OCI-M1 (cell line): ENCODE data around the gene TMEFF1.
"Not testable (repeated sequence)": the region's sequence is repeated elsewhere in the genome, so short reads cannot be mapped to it uniquely, and the experiment has no call there.

Experiments used
- DNase-seq: peaks from one replicate; lab custom pipeline; 2025; lab: John Stamatoyannopoulos, UW

TMEFF1 gene

DNA sequence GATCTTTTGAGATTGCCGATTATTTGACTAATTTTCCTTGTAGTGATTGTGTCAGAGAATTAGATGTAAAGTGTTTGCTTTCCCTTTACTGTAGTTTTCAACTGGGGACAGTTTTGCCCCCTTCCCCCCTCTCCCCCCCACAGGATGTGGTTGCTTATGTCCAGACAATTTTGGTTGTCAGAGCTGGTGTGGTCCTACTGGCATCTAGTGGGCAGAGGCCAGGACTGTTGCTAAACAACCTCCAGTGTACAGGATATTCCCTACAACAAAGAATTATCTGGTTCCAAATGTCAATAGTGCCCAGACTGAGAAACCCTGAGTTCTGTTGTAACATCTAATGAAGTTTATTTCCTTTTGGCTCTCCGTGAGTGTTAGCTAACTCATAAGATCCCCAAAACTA, 20.0 kb downstream of the TMEFF1 start:
- peak; percentile 44 for DNase-seq

DNA sequence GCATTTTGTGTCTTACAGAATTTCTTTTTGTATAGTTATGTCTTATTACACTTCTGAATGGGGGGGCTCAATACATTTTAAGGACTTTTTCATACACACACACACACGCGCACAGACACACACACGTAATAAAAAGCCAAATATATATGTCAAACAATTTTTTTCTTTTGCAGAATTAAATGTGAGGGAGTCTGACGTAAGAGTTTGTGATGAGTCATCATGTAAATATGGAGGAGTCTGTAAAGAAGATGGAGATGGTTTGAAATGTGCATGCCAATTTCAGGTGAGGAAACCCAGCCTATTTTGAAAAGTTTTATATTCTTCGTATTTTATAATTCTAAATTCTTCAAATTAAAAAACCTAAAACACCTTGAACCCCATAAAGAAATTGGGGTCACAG, 25.6 kb downstream of the TMEFF1 start:
- DNase-seq: peak; percentile 38

DNA sequence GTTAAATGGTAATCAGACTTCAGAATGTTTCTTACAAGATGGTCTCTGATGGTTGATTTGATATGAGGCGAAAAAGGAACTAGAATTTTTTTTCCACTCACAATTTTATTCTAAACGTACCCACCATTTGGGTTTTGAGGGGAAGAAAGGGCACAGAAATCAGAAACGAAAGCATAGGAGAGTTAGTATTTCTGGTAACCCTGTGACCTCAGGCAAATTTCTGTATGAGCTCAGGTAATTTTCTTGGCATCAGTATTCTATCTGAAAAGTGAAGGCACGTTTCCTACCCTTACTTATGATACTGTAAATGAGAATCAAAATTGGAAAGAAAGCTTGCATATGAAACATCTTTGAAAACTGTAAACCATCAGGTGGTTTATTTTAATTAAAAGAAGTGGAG, 26.5 kb downstream of the TMEFF1 start:
- peak; percentile 66 for DNase-seq

DNA sequence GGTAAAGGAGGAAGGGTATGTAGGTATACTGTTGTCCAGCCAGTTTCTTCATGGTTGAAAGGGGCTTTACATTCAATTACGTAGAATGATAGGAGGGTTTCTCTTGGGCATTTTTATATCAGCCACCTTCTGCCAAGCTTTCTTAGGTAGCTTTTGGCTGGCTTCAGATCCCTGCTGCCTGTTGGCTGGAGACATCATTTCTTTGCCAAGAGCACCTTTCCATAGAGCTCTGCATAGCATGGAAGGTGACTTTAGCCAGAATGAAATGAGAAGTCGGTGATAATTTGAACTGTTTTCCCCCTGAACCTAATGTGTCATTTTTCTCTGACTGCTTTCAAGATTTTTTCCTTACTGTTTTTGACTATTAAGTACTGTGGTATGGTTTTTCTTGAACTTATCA, 26.9 kb downstream of the TMEFF1 start:
- DNase-seq: no peak

DNA sequence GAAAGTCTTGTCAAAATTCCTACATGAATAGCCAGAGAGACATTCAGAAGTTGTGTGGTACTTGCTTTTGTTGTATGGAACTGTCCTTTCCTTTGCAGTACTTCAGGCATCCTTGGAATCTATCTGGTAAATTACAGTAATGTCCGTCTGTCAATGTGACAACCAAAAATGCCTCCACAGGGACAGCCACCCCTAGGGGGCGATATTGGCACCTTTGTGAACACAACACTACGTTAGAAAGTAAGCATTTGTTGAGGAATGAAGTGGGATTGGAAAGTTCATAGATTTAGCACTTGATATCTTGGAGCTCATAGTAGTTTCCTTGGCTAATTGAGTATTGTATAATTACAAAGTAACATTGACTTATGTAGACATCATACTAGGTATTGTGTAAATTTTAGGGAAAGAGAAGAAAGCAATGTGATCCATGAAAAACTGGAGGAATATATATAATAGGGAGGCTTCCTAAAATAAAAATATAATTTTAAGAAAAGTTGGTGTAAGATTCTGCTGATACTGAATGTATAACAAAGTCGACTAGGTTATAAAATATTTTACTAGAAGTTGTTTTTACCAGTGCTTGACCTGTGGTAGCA, 32.7 kb downstream of the TMEFF1 start:
- DNase-seq: peak; percentile 89

DNA sequence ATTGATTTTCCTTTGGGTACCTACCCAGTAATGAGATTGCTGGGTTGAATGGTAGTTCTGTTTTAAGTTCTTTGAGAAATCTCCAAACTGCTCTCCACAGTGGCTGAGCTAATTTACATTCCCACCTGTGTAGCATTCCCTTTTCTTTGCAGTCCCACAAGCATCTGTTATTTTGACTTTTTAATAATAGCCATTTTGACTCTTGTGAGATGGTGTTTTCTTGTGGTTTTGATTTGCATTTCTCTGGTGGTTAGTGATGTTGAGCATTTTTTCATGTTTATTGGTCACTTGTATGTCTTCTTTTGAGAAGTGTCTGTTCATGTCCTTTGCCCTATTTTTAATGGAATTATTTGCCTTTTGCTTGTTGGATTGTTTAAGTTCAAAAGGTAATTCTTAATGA, 34.4 kb downstream of the TMEFF1 start:
- not testable (repeated sequence) for DNase-seq

DNA sequence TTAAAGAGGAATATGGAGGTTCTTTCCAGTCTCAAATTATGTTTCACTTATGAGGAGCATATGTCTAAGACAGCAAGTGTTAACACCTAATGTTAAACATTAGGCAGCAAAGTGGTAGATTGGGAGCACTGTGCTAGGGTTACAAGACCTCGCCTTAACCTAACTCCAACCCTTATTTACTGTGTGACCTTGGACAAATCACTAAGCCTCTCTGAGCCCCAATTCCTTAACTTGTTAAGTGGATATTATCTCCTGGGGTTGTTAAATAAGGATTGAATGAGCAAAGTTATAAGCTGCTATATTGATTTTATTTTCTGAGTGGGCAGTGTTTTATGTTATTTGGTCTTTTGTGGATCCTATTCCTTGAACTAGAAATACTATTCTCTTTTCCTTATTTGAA, 38.3 kb downstream of the TMEFF1 start:
- no peak for DNase-seq

DNA sequence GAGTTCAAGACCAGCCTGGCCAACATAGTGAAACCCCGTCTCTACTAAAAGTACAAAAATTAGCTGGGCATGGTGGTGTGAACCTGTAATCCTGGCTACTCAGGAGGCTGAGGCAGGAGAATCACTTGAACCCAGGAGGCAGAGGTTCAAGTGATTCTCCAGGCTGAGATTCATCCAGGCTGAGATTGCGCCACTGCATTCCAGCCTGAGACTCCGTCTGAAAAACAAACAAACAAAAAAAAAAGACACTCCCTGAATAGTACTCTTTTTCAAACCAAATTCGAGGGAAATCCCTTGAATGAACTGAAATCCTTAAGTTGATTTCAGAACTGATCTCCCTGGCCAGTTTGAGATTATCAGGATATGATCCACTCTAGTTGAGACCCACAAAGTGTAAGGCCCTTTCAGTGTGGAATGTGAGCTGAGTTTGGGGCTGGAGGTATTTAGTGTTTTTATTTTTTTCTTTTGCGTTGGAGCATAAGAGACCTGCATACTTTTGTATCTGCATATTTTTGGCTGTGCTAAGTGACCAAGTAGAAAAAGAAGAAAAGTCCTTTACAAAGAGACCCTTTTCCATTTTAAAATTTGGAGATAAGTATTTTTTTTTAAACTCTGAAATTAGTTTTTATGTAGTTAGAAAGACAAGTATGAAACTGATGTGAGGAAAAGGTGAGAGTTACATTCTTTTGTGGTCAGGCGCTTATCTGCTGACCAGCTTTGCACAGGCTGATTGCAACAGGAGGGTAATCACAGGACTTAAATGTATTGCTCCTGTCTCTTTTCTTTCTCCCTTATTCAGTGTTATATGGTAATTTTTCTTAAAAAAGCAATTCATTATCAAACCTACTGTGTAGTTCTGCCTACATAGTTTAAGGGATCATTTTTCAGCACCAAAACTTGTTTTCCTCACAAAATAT, 42.9 kb downstream of the TMEFF1 start:
- DNase-seq: peak; percentile 62

DNA sequence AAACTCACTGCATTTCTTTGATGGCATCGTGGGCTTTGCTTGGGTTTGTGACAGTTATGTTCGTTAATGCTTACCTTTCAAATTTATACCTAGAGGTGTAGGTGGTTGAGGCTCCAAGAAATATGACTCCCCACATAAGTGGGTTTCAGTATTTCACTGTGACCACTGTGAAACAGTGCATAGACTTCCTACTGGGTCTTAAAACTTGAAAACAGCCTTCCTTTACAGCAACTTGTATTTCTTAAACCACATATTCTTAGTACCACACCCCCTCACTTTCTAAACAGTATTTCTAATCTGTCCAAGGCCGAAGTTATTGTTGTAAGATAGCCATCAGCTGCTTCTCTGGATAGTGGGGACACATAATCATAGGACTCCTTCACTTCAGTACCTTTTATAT, 48.3 kb downstream of the TMEFF1 start:
- peak; percentile 10 for DNase-seq

DNA sequence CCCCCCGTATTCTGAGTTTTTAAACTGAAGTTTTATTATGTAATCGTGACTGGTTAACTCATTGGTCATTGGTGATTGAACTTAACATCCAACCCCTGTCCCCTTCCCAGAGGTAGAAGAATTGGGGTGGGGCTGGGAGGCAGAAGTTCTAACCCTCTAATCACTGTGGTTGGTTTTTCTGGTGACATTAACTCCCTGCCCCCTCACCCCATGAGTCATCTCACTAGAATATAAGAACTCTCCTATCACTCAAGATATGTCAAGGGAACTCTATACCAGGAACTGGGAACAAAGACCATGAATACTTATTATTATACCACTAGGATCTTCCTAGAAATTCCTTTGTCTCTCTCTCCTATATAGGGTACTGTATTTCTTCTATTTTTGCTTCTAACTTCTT, 52.6 kb downstream of the TMEFF1 start:
- peak; percentile 68 for DNase-seq

DNA sequence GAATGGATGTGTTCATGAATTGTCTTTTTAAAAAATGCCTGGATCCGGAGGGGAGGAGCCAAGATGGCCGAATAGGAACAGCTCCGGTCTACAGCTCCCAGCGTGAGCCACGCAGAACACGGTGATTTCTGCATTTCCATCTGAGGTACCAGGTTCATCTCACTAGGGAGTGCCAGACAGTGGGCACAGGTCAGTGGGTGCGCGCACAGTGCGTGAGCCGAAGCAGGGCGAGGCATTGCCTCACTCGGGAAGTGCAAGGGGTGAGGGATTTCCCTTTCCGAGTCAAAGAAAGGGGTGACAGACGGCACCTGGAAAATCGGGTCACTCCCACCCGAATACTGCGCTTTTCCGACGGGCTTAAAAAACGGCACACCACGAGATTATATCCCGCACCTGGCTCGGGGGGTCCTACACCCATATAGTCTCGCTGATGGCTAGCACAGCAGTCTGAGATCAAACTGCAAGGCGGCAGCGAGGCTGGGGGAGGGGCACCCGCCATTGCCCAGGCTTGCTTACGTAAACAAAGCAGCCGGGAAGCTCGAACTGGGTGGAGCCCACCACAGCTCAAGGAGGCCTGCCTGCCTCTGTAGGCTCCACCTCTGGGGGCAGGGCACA, 54.3 kb downstream of the TMEFF1 start:
- not testable (repeated sequence) for DNase-seq

DNA sequence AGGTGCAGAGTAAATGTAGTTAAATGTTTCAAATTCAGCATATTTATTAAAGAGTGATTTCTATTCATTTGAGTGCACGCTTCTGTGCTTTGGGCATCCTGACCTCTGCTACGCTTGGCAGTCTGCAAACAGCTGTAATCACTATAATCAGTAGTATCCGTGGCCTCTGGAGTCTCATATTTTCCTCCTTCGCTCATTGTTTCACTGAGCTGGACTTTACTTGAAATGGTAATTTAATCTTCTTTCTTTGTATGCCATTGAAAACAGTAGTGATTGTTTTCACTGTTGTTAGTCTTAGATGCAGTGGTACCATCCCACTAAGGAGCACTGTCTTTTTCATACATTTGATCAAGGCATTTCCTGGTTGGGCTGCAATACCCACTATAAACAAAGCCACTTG, 61.5 kb downstream of the TMEFF1 start:
- DNase-seq: no peak

DNA sequence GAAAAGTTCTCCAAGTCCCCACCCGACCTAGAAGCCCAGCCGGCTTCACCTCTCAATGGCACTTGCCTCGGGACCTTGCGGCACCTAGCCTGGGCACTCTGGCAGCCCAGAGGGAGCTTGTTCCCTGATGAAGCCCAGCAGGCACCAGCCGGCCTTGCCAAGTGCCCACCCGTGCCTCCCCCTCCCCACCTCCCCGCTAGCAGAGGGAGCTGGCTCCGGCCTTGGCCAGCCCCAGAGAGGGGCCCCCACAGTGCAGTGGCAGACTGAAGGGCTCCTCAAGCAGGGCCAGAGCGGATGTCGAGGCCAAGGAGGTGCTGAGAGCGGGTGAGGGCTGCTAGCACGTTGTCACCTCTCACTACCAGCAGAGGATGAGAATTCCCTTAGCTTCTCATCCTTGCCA, 67.4 kb downstream of the TMEFF1 start:
- DNase-seq: no peak

DNA sequence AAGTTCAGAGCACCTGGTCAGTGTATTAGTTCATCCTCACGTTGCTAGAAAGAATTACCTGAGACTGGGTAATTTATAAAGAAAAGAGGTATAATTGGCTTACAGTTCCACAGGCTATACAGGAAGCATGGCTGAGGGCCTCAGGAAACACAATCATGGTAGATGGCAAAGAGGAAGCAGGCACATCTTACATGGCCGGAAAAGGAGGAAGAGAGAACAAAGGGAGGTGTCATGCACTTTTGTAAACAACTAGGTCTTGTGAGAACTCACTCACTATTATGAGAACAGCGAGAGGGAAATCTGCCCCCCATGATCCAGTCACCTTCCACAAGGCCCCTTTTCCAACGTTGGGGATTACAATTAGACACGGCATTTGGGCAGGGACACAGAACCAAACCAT, 76.1 kb downstream of the TMEFF1 start:
- no peak for DNase-seq

DNA sequence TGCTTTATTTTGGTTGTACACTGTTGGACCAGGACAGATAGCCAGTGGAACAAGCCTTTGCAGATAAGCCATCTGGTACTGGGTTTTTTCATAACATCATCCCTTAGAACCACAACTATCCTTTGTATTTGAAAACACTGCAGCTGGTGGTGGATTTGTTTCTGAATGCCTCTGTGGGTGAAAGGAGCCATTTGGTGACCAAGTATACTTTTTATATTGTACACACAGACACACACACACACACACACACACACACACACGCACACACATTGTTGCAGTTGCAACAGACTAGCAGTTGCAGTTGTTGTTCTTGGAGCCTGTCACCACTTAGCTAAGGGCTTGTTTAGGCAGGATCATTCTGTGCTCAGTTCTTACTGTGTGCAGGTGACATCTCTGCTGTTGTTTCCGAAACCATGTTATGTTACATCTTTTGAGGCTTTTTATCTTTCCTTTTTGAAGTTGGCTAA, 82.0 kb downstream of the TMEFF1 start:
- no peak for DNase-seq

DNA sequence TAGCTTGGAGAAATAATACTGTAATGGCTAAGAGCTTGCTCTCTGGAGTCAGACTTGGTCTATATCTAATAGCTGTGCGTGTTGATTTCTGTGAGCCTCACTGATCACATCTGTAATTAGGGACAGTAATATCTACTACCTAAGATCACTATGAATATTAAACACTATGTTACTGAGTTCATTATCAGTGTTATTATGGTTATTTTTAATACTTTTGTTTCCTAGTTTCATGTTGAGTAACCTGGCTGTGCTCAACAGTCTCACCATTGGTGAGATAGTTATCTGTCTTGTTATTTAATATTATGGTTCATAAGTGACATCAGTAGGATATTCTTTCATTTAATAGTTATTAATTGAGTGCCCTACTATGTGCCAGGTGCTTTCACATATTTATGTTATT, 82.5 kb downstream of the TMEFF1 start:
- no peak for DNase-seq

DNA sequence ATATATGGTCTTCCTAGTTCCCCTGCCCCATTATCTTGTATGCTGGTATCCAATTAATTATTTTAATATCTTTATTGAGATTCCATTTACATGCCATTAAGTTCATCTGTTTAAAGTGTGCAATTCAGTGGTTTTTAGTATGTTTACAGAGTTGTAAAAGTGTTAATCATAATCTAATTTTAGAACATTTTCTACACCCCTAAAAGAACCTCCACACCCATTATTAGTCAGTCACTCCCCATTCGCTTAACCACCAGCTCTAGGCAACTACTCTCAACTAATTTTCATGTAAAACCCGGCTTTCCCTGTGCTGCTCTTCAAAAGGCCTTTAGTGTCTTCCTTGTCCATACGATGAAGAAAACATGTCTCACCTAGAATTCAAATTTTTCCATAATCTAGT, 84.1 kb downstream of the TMEFF1 start:
- no peak for DNase-seq

DNA sequence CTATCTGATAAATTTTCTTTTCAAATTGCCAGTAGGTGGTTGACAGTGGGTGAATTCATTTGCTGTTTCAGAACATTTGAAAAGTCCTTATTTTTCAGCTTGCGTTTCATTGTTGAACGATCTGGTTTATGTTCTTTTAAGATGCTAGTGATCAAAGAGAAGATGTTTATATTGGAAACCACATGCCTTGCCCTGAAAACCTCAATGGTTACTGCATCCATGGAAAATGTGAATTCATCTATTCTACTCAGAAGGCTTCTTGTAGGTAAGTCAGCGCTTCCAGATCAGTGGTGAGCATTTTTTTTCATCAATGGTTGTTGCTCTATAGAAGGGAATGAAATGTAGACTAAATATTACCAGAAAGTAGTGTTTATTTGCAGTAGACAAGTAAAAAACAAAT, 88.3 kb downstream of the TMEFF1 start:
- DNase-seq: no peak

DNA sequence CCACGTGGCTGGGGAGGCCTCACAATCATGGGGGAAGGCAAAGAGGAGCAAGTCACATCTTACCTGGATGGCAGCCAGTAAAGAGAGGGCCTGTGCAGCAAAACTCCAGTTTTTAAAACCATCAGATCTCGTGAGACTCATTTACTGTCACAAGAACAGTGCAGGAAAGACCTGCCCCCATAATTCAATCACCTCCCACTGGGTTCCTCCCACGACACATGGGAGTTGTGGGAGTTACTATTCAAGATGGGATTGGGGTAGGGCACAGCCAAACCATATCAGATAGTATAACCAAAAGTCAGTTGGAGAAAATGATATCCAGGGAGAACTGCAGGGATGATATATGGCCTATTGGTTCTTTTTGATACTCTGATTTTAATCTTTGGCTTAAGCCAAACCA, 94.9 kb downstream of the TMEFF1 start:
- DNase-seq: peak; percentile 52

DNA sequence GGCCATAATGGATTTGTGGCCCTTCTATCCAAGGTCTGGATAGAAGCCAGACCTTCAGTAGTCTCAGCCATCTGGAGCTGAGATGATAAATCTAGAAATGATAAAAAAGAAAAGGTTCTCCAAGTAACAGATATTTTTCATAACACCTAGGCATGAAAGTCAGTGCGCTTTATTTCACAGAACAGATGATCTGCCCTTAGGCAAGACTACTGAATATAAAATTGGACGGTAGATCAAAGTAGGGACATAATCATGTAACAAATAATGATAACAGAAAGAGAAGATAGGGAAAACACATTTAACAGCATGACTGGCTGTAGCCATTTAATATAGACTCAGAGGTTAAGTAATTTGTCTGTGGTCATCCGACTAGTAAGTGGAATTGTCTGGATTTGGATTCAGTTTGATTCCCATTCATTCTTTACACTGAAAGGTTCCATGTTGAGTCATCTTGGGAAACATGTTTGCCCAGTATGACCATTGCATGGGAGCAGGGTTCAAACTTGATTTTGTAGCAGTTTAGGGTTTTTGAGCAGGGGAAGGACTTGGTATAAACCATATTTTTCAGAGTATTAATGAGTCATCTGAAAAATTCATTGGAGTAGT, 100.8 kb downstream of the TMEFF1 start:
- no peak for DNase-seq

DNA sequence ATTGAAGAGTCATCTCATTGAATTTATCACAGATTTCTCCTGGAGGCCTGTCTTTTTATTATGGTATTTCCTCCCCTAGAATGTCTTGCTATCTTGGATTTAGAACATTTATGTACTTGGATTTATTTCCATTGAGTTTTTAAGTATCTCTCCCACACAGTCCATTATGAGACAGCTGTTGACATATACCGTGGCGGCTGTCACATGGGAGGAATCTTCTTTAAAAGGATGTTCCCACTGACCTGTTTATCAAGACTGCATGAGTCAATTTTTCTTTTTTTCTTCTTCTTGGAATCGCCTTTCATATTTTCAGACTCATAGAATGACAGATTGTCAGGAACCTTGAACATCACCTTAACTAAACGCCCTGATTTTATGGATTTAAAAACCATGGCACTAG, 102.1 kb downstream of the TMEFF1 start:
- DNase-seq: no peak

DNA sequence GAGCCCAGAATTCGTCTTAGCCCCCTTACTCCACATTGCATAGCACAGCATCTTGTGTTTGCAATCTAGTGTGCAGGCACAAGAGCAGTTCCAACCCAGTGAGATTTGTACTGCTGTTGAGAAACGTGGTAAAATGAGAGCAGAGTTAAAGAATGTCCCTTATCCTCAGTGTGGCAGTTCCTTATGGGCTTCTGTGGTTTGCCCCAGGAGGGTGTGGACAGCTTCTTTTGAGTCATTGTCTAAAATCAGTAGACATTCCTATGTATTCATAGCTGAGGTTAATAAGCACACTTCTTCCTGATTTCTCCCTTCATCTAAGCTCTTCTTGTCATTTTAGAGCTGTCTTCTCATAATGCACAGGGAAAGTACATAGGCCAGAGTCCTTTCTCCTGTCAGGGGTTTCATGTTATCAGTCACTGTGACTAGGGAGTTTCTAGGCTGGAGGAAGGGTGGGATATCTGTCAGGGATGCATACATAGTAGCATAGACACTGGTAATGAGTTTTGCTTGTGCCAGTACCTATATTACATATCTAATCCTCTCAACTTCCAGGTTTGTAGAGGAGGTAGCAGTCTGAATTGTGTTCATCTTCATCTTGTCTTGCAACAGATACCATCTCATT, 102.9 kb downstream of the TMEFF1 start:
- peak; percentile 58 for DNase-seq
